Aorta (tissue), 5 donors: ENCODE data around the gene MRGPRD. TPM values are rescaled to one million over a fixed set of nuclear protein-coding genes. Genes with fewer than 3 reads are reported as not detected.
A peak's percentile ranks its signal among the peaks of the same experiment; 100 is the strongest.

Experiments
- ATAC-seq: fragments of 200-7000 bp; cut with Tn5 transposase; one replicate; pipeline ENCODE4 v1.9.1; 2022; ENCODE audit warnings: moderate library complexity; ENCODE audit not compliant: low FRiP score
- DNase-seq, 2 donors: peaks; one replicate each; pipeline ENCODE4 v3.0.0-alpha.2; 2020
- H3K27ac ChIP-seq, 2 donors: one replicate each; pipeline ENCODE4 v1.5.1; 2013; ENCODE audit warnings: low read length in 2 of 2, mild to moderate bottlenecking in 2 of 2, moderate library complexity in 2 of 2, control low read depth in 1 of 2, inconsistent platforms in 1 of 2, low read depth in 1 of 2
- H3K27me3 ChIP-seq, 2 donors: one replicate each; pipeline ENCODE4 v1.6.1; 2013; ENCODE audit warnings: control low read depth in 1 of 2, low read length in 1 of 2, mild to moderate bottlenecking in 1 of 2, moderate library complexity in 1 of 2; ENCODE audit not compliant: insufficient read depth in 2 of 2, control insufficient read depth in 1 of 2
- H3K36me3 ChIP-seq, 2 donors: one replicate each; pipeline ENCODE4 v1.6.1; 2013; ENCODE audit warnings: control low read depth in 1 of 2, low read length in 1 of 2, mild to moderate bottlenecking in 1 of 2; ENCODE audit not compliant: insufficient read depth in 2 of 2, control insufficient read depth in 1 of 2
- H3K4me1 ChIP-seq, 2 donors: one replicate each; pipeline ENCODE4 v1.6.1; 2013; ENCODE audit warnings: low read length in 2 of 2, control low read depth in 1 of 2, mild to moderate bottlenecking in 1 of 2, moderate library complexity in 1 of 2; ENCODE audit not compliant: insufficient read depth in 2 of 2, control insufficient read depth in 1 of 2
- H3K4me3 ChIP-seq, 2 donors: one replicate each; pipeline ENCODE4 v1.5.1; 2013; ENCODE audit warnings: low read length in 2 of 2, control low read depth in 1 of 2, mild to moderate bottlenecking in 1 of 2
- H3K9me3 ChIP-seq: one replicate; pipeline ENCODE4 v1.6.1; 2013; ENCODE audit warnings: mild to moderate bottlenecking, low read length; ENCODE audit not compliant: control insufficient read depth
- WGBS, 2 donors: extraction: QIAGEN DNeasy Blood & Tissue Kit; methylation state at CpG; one replicate each; pipeline ENCODE4 v1.1.7; 2013; 5-methylcytosine and 5-hydroxymethylcytosine counted together
- intact Hi-C, 2 donors: fragments of 100-400 bp; cut with DNase I; formaldehyde crosslinking; loops; one replicate each; pipeline versions ENCODE4 v1.14.2 to v1.15.0; 2022
- polyA plus RNA-seq, 2 donors: library from polyadenylated mRNA; stranded (reverse); fragments of 200-250 nt; gene quantifications; one replicate each; pipeline ENCODE4 v1.2.3, GENCODE V29; 2013
- total RNA-seq, 2 donors: library from RNA; stranded (reverse); fragmentation: NEBNext Ultra II Directional; extraction: Animal tissue kit (Norgen Biotek cat#: 25700); gene quantifications; one replicate each; pipeline ENCODE4 v1.2.1, GENCODE V29; 2021
- donor health status: healthy with polysubstance abuse.
- donor health status: Bipolar disorder and iron deficiency.
- donor health status: DM: no; HTN: no; CAD: no.
- donor health status: DM: no; HTN: no; CAD: no.
- donor health status: DM: yes; HTN: yes; CAD: no.

Gene MRGPRD
- total and polyA plus RNA-seq, 4 donors = 0.49 TPM; not detected in 3

DNA sequence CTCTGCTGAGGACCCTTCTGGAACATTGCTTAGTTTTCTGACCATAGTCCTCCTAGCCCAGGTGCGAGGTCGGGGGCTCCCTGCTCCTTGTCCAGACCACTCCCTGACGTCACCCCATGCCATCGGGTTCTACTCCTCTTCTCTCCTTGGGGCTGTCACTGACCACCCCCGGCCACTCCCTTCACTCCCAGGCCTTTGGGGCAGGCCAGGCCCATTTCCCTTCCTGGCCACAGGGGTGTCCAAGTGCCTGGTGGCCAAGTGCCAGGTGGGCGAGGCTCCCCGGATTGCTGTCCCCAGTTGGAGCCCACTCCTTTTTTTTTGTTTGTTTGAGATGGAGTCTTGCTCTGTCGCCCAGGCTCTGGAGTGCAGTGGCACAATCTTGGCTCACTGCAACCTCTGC lies 19.5 kb downstream of the MRGPRD start:
- Histone ChIP-seq H3K27ac (no peak overlapping the region), H3K36me3 (no peaks in the 10 kb centered on the region), H3K9me3 (no peaks in the 10 kb centered on the region), H3K27me3 (no peaks in the 10 kb centered on the region), H3K4me3 (no peak overlapping the region), H3K4me1 (no peaks in the 10 kb centered on the region)
- peak in 1 of 2 donors; percentile 65 for DNase-seq
- 79 to 83% methylated on average over 8 of the region's 8 CpGs for WGBS, 2 donors
- ATAC-seq = no peak
- intact Hi-C loops = no loop called here

DNA sequence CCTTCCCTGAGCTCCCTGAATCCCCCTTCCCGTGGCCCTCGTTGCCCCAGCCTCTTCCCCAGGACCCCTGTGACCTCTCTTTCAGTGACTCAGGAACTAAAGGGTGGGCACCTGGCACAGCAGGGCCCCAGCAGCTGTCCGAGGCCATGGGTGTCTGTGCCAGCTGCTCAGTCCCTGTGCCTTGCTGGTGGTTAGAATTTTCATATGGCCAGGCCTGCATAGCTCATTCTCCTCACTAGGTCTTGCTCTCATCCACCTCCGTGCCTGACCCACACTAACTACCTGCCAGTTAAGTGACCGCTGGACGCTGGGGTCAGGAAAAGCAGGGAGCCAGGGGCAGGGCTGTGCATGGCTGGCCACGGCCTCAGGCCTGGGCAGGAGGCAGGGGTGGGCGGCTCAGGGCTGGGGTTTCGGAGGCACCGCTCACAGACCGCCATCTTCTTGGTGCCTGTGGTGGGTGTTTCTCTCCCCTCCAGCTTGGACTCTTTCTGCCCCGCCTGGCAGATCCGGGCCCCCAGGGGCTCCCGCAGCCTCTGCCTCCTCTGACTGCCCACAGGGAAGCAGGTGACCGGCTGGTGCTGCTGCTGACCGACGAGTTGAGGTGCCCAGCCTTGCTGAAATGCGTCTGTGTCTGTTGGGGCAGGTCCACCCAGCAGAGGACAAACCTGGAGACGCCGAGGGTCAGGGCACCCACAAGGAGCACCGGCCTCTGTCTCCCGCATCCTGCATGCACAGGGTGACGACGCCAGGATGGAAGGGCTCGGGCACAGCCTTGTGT lies 20.3 kb downstream of the MRGPRD start:
- Histone ChIP-seq H3K9me3 (no peaks in the 10 kb centered on the region), H3K36me3 (no peaks in the 10 kb centered on the region), H3K4me1 (no peaks in the 10 kb centered on the region), H3K27me3 (no peaks in the 10 kb centered on the region), H3K27ac (no peak overlapping the region), H3K4me3 (no peak overlapping the region)
- DNase-seq = peak; percentile 34 to 73
- no peak for ATAC-seq
- WGBS, 2 donors = 90 to 92% methylated on average over 25 of the region's 25 CpGs
- intact Hi-C loops = no loop called here

DNA sequence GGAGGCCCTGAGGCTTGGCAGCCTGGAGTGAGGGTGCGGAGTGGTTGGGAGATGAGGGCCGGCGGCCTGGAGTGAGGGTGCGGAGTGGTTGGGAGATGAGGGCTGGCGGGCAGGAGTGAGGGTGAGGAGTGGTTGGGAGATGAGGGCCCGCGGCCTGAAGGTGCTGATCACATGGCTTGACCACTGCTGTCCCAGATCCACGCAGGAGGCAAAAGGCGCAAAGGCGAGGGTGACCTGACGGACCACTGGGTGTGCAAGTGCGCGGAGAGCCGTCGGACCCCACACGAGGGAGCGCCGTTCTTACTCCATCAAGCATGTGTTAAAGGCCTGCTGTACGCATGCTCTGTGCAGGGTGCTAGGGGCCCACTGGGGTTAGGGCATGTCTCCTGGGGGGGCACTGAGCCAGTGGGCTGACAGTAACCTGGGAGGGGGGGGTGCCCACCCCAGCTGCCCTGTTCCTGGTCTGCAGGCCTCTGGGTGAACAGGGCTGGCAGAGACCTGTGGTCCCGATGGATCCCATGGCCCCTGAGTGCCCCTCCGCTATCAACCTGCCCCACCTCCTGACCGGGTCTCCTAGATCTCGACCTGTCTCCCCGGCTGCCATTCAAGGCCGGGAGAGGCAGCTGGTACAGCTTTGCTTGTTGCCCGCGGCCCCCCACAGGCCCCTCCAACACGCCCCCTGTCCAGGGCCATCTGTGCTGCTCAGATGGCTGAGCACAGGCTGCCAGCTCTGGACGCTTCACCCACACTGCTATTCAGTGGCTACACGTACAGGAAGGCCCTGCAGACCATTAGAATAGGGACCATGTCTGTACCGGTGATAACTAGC lies 21.1 kb downstream of the MRGPRD start:
- 93 to 94% methylated on average over 31 of the region's 31 CpGs for WGBS, 2 donors
- ATAC-seq (no peak), DNase-seq (peak; percentile 42 to 53)
- intact Hi-C loops = no loop called here
- Histone ChIP-seq H3K4me3 (no peak overlapping the region), H3K27ac (no peak overlapping the region), H3K36me3 (no peaks in the 10 kb centered on the region), H3K4me1 (no peaks in the 10 kb centered on the region), H3K9me3 (no peaks in the 10 kb centered on the region), H3K27me3 (no peaks in the 10 kb centered on the region)

DNA sequence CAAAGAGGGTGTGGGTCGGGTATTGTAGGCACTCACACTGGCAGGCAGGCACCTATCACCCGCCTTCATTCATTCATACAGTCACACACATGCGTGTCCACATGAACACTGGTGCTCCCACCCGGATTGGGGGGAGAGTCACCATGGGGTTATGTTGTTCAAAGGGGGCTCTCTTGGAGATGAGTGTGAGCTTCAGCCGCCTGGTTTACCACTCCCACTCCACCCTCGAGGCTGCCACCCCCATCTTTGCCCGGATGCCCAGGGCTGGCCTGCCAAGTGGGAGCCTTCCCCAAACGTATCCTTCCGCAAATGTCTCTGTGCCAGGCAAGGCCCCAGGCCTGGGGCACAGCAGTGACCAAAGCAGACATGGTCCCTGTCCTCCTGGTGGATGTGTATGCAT lies 22.6 kb downstream of the MRGPRD start:
- Histone ChIP-seq H3K27me3 (no peaks in the 10 kb centered on the region), H3K4me1 (no peaks in the 10 kb centered on the region), H3K4me3 (no peak overlapping the region), H3K27ac (no peak overlapping the region), H3K36me3 (no peaks in the 10 kb centered on the region), H3K9me3 (no peaks in the 10 kb centered on the region)
- ATAC-seq (no peak), DNase-seq (peak; percentile 31 to 64)
- intact Hi-C loops = no loop called here
- WGBS, 2 donors = 89 to 93% methylated on average over 9 of the region's 9 CpGs

DNA sequence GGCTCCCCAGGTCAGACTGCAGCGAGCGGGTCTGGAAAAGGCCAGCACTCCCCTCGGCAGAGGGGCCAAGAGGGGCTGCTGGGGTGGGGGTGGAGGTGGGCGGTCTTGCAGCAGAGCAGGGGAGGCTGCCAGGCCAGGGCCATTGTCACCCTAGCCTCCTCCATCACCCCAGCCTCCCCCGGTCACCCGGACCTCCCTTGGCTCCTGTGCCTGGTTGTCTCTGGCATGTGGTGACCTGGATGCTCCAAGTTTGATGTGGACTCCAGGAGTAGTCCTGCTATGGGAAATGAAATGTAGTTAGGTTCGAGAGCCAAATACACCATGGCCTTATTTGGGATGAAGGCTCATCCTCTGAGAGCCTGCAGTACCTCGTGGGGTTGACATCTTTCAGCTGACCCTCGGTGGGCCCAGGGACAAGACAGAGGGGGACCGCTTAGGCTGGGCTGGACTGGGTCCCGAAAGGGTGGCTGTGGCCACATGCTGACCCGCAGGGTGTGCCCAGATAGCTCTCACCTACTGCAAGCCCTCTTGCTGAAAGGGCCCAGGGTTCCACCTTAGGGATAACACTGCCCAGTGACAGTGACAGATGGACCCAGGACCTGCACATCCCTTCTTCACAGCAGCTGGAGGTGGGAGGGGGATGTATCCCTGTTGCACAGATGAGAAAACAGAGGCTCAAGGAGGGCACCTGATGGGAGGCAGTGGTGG lies 24.1 kb downstream of the MRGPRD start:
- no peaks in the 10 kb centered on the region for H3K36me3 ChIP-seq
- ATAC-seq (peak; percentile 13), DNase-seq (no peak)
- H3K4me3 ChIP-seq = no peak overlapping the region
- no peaks in the 10 kb centered on the region for H3K27me3 ChIP-seq
- no peak overlapping the region for H3K27ac ChIP-seq
- no peaks in the 10 kb centered on the region for H3K4me1 ChIP-seq
- intact Hi-C loops = no loop called here
- H3K9me3 ChIP-seq = no peaks in the 10 kb centered on the region
- 71 to 81% methylated on average over 12 of the region's 12 CpGs for WGBS, 2 donors

DNA sequence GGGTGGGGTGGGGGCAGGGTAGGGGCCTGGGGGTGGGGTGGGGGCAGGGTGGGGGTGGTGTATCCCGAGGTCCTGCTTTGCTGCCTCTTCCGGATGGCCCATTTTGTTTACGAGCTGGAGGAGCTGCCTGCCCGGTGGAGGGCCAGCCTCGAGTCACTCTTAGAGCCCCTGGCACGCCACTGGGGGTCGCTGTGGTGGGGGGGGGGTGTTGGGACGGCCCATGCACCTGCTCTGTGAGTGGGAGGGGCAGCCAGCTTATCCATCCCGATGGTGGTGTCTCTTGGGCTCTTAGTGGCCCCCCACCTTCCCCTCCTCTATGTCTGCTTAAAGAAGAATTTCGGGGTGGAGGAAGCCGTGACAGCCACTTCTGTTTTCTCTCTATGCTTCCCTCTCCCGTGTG lies 24.6 kb downstream of the MRGPRD start:
- no peaks in the 10 kb centered on the region for H3K4me1 ChIP-seq
- no peaks in the 10 kb centered on the region for H3K36me3 ChIP-seq
- no peak overlapping the region for H3K4me3 ChIP-seq
- DNase-seq (peak in 1 of 2 donors; percentile 79), ATAC-seq (no peak)
- no peak overlapping the region for H3K27ac ChIP-seq
- H3K27me3 ChIP-seq = no peaks in the 10 kb centered on the region
- no peaks in the 10 kb centered on the region for H3K9me3 ChIP-seq
- intact Hi-C loops = no loop called here
- 14 to 22% methylated on average over 11 to 12 of the region's 12 CpGs for WGBS, 2 donors

DNA sequence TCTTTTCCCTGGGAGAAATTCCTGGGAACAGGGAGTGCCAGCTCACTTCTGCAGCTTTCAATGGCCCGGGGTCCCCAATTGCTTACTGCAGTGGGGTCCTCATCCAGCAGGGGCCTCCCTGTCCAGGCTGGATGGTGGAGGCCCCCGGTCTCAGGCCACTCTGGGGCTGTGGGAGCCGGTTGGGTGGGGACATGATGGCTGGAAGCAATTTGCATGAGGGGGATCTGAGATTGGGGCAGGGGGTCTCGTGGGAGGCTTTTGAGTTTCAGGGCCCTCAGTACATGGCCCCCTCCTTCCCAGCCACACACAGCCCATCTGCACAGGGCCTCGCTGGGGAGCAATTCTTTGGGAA lies 25.2 kb downstream of the MRGPRD start:
- H3K4me1 ChIP-seq = no peaks in the 10 kb centered on the region
- WGBS, 2 donors = 50% methylated on average over 4 to 5 of the region's 5 CpGs
- ATAC-seq (no peak), DNase-seq (no peak)
- H3K36me3 ChIP-seq = no peaks in the 10 kb centered on the region
- H3K27ac ChIP-seq = no peak overlapping the region
- no peaks in the 10 kb centered on the region for H3K27me3 ChIP-seq
- intact Hi-C loops = no loop called here
- no peak overlapping the region for H3K4me3 ChIP-seq
- H3K9me3 ChIP-seq = no peaks in the 10 kb centered on the region

DNA sequence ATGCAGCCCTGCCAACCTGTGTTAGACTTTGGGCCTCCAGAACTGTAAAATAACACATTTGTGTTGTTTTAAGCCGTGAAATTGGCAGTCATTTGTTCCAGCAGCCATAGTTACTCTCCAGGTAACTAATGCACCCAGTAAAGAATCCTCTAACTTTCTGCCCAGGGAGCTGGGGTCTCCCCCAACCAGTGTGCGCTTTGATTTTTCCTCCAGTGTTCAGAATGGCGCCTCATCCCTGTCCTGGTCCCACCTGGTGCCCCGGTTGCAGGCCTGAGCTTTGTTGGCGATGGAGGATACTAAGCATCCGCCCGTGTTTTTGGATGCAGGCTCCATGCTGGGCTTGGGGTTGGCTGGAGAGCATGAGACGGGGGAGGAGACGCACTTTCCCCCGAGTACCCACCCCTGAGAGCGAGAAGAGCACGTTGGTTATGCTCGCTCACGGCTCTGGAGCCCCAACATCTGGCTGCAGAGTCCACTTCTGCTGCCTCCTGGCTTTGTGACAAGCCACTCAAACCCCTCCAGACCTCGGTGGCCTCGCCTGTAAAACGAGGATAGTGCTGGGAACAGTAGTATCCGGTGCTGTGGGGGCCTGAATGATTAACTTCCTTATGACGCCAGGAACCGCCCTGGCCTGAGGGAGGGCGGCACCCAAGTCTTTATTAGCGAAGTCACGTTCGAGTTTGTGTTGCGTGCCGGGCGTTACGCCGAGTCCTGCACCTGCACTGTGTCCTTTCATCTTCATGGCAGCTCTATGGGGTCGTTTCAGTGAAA lies 25.8 kb downstream of the MRGPRD start:
- no peaks in the 10 kb centered on the region for H3K4me1 ChIP-seq
- WGBS, 2 donors = 53 to 60% methylated on average over 30 of the region's 30 CpGs
- no peaks in the 10 kb centered on the region for H3K27me3 ChIP-seq
- H3K36me3 ChIP-seq = no peaks in the 10 kb centered on the region
- intact Hi-C loops = loop anchor here in 1 of 2 donors (5.0 kb wide), 1 partner anchor 58 kb away; no protein-coding TSS in a partner anchor
- H3K4me3 ChIP-seq = no peak overlapping the region
- DNase-seq (no peak), ATAC-seq (peak; percentile 13)
- H3K27ac ChIP-seq = no peak overlapping the region
- no peaks in the 10 kb centered on the region for H3K9me3 ChIP-seq
